ENCODE results near the gene SNTA1.

DNA sequence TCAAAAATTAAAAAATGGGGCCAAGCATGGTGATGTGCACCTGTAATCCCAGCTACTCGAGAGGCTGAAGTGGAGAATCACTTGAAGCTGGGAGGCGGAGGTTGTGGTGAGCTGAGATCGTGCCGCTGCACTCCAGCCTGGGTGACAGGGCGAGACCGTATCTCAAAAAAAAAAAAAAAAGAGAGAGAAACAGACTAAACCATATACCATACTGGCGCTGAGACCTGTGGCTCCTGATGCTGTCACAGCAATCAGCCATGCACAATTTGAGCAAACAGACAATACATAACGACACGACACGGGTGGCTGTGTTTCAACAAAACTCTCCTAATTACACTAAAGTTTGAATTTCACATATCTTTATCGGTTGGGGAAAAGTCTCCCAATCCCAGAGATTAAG is 31.4 kb upstream of the SNTA1 start:
- TF ChIP-seq CTCF (IDR thresholded peaks at IDR 0.05; ENCODE audit: low read length) (no peak), EZH2 (IDR thresholded peaks at IDR 0.05; ENCODE audit: borderline replicate concordance, low read length) (no peak)
